ENCODE measurements around the gene IL21R. TPM values are rescaled to one million over a fixed set of nuclear protein-coding genes. Genes with fewer than 3 reads are reported as not detected.
"Not testable (repeated sequence)": the region's sequence is repeated elsewhere in the genome, so short reads cannot be mapped to it uniquely, and the experiment has no call there.

Gene IL21R
- total RNA-seq, 1 donor from 2014 or later: 0.82 TPM

- DNase-seq: no peak
Measured at GRCh38 chr16:27426423-27427408, 24.7 kb downstream of the IL21R start.

- DNase-seq: no peak
Measured at GRCh38 chr16:27427538-27427937, 25.6 kb downstream of the IL21R start.

GRCh38 chr16:27428026-27428785 lies 26.2 kb downstream of the IL21R start:
- DNase-seq: no peak

GRCh38 chr16:27429330-27429871 lies 27.4 kb downstream of the IL21R start:
- DNase-seq: no peak

- DNase-seq: no peak
Measured at GRCh38 chr16:27429981-27430441, 28.0 kb downstream of the IL21R start.

GRCh38 chr16:27430512-27430911 lies 28.5 kb downstream of the IL21R start:
- no peak for DNase-seq

DNA sequence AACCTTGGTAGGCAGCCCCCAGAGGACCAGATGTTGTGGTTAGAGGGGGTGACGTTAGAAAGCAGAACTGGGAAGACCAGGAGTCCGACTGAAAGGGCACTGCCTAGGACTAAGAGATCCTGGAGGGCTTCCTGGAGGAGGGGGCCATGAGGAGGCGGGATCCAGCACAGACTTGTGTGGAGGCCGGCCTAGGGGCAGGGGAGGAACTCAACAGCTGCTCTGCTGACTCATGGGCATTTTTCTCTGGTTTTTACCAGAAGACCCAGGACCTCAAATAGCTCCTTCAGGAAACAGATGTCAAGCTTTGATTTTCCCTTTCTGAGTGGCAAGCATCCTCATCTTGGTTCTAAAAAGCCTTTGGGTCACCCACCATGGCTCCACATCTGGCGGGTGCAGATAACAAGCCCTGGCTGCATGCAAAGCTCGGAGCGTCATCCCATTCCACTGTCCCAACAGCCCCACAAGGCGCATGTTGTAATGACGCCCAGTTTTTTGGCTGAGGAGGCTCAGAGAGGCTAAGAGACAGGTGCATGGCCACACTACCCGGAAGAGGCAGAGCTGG lies 29.0 kb downstream of the IL21R start:
- DNase-seq: no peak

- no peak for DNase-seq
Measured at GRCh38 chr16:27431773-27432532, 30.0 kb downstream of the IL21R start.

- DNase-seq: no peak
Measured at GRCh38 chr16:27432558-27432957, 30.6 kb downstream of the IL21R start.

DNA sequence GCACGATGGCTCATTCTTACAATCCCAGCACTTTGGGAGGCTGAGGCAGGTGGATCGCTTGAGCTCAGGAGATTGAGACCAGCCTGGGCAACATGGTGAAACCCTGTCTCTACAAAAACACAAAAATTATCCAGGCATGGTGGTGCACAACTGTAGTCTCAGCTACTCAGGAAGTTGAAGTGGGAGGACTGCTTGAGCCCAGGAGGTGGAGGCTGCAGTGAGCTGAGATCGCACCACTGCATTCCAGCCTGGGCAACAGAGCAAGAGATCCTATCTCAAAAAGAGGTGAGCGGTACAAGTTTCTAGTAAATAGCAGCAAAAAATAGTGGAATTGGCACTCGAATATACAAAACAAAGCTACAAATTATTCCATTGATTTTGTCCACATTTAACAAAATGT lies 31.2 kb downstream of the IL21R start:
- DNase-seq: not testable (repeated sequence)

DNA sequence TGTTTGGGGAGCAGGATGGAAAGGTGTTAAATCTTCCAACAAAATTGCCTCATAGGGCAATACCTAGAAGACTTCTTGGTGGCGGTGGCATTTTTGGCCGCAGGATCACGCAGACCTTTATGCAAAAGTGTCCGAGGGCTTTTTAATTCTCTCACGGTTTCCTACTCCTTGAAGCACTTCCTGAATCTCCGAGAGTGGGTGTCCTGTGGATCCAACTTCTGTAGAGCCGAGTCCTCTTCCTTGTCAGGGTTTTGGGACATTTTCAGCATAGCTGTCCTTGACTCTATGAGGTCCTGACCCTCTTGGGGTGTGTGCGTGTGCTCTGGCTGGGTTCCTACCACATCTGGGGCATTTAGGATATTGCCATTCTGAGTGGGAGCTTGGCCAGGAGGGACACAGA lies 31.7 kb downstream of the IL21R start:
- no peak for DNase-seq

GRCh38 chr16:27434141-27435051 lies 32.4 kb downstream of the IL21R start:
- no peak for DNase-seq

DNA sequence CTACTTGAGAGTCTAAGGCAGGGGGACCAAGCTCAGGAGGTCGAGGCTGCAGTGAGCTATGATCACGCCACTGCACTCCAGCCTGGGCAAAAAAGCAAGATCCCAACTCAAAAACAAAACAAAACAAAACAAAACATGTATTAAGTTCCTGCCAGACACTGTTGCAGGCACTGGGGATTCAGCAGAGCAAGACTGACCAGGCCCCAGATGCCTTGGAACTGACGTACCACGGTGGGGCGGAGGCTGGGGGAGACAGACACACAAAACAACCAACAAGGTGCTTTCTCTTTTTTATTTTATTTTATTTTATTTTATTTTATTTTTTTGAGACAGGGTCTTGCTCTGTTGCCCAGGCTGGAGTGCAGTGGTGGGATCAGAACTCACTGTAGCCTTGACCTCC lies 33.2 kb downstream of the IL21R start:
- DNase-seq: not testable (repeated sequence)

DNA sequence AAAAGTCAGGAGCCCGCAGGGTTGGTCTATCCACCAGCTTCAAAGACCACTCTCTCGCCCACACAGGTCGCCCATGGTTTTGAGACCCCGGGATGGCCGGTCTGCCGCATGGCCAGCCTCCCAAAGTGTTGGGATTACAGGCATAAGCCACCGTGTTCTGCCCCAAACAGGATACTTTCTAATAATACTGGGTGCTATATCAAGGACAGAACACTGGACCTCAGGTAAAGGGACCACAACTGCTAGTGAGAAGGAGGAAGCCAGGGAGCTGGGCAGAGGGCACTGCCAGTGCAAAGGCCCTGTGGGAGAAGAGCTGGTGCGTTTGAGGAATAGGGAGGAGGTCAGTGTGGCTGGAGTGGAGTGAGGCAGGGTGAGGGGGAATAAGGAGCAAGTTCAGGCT lies 34.1 kb downstream of the IL21R start:
- DNase-seq: no peak

DNA sequence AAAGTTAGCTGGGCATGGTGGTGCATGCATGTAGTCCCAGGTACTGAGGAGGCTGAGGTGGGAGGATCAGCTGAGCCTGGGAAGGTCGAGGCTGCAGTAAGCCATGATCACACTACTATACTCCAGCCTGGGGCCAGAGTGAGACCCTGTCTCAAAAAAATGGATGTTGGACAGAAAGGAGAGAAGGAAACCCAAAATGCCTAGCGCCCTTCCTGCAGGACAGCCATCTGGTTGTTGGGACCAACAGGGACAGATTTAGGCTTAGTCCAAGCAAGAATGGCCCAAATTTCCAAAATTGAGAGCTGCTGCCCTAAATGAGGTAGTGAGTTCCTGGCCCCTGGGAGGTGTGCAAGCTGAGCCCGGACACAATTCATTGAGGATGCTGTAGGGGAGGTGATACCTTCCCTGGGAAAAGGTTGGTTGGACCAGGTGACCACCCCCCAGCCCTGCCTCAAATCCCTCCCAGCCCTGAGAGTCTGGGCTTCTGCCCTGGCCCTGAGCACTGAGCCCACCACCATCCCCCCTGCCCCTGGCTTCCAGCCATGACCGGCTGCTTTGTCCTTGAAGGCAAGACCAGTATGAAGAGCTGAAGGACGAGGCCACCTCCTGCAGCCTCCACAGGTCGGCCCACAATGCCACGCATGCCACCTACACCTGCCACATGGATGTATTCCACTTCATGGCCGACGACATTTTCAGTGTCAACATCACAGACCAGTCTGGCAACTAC lies 35.1 kb downstream of the IL21R start:
- no peak for DNase-seq

DNA sequence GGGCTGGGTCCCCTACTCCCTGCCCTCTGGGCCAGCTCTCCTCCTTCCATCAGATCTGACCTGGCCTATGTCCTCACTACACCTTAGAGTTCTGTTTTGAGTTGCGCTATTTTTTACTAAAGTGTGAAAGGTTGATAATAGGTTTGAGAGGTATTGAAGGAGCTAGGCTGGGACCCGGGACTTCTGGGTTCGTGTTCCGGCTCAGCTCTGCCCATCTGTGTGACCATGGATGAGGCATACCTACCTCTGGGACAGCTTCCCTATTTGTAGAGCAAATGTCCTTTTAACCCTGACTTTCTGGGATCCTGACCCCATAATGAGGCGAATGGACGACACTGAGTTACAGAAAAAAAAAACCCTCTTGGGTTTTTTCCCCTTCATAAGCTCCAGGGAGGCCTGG lies 36.0 kb downstream of the IL21R start:
- DNase-seq: no peak

DNA sequence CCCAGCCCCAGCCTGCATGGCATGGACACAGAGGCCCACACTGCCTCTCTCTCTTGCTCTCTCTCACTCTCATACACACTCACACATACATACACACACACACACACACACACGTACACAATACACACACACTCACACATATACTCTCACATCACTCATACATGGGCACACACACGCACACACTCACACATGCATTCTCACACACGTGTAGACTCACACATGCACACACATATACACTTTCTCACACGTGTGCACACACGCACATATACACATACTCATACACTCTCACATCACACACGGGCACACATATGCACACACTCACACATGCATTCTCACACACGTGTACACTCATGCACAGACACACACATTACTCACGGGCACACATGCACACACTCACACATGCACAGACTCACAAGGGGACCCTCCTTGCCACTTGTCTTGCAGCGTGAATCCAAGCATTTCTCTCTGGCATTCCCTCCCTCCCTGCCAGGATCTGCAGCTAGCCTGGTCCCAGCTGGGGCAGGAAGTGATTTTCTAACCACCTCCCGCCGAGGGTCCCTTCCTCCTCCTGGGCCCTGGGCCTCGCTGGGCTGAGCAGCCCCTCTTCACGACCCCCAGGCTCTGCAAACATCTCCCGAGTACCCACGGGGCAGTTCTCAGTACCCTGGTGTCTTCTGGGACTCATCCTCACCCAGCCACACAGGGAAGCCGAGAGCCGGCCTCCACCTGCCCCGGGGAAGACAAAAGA lies 37.5 kb downstream of the IL21R start:
- no peak for DNase-seq

DNA sequence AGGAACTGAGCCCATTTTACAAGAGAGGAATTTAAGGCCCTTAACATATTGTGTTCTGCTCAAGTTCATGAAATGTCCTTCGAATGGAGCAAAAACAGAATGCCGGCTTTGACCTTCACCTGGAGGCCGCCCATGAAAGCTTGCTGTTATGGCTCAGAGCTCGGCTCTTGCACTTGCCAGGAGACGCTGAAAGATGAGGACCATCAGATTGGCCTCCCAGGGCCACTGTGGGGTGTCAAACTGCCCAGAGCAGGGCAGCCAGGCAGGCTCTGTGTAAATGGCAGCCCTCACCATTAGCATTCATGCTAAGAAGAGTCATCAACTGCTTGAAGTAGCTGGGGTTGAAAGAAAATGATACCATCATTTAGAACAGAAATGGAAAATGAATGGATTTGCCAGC lies 39.3 kb downstream of the IL21R start:
- no peak for DNase-seq

GRCh38 chr16:27441998-27442397 lies 40.0 kb downstream of the IL21R start:
- DNase-seq: no peak

Data from tongue (tissue), 2 donors.